HG03280 (cell line): ENCODE data around the gene SCLT1.

Source experiments
- ATAC-seq: cut with Tn5 transposase; IDR thresholded peaks from one replicate; pipeline ENCODE4 v1.9.1; 2021; ENCODE audit warnings: mild to moderate bottlenecking, moderate library complexity; ENCODE audit not compliant: unreplicated experiment

Gene SCLT1

DNA sequence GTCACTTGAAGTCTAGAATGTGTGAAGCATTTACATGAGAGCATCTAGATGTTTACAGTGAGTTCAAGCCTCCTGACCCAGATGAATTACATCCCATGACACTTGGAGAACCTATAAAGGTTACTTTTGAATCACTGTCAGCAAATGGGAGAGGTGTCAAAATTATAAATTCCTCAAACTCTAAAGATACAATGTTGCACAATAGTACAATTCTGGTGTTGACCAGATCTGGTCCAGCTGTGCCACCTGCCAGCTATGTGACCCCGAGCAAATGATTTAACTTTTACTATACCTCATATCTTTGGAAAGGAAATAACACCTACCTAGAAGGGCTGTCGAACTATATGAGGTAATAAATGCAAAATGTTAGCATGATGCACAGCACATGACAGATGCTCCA is 214.1 kb downstream of the SCLT1 start:
- no peak for ATAC-seq

DNA sequence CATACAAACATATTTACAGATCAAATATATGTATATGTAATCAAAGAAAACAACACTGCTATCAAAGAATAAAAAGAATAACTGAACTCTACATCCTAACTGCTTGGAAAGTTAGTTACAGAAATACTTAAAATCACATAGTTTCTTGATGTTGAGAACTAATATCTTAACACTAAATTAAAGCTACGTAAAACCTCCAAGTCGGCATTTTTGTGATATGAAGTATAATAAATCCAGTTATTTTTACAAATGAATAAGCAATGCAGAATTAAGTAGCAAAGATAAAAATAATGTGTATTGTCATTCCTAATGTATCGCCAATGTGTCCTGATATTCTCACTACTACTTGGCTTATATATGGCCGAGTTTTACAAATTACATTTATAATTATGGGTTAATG is 215.4 kb downstream of the SCLT1 start:
- no peak for ATAC-seq

DNA sequence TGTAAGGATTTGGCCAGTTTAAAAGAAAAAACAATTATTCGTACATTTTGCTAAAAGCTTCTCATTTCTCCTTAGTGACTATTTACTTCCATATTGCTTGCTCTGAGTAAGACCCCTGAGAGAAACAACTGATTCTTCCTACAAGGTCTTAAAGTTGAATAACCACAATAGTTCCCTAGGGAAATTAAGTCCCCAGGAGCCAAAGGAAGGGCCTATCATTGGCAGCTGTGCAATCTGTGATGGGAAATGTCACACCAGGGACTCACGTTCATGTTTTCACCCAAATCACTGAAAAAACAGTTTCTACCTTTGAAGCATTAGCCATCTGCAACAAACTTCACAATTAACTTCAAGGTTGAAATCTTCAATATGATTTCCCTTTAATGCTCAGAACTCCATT is 217.1 kb downstream of the SCLT1 start:
- no peak for ATAC-seq

DNA sequence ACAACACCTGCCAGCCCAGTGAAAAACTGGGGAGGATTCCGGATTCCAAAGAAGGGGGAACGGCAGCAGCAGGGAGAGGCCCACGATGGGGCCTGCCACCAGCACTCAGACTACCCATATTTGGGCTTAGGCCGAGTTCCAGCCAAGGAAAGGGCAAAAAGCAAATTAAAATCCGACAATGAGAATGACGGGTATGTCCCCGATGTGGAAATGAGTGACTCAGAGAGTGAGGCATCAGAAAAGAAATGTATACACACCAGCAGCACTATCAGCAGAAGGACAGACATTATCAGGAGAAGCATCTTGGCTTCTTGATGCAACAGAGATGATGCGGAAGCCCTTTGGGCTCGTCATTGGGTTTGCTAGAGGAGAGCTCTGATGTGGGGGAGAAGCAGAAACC is 221.4 kb downstream of the SCLT1 start:
- ATAC-seq, result no peak

DNA sequence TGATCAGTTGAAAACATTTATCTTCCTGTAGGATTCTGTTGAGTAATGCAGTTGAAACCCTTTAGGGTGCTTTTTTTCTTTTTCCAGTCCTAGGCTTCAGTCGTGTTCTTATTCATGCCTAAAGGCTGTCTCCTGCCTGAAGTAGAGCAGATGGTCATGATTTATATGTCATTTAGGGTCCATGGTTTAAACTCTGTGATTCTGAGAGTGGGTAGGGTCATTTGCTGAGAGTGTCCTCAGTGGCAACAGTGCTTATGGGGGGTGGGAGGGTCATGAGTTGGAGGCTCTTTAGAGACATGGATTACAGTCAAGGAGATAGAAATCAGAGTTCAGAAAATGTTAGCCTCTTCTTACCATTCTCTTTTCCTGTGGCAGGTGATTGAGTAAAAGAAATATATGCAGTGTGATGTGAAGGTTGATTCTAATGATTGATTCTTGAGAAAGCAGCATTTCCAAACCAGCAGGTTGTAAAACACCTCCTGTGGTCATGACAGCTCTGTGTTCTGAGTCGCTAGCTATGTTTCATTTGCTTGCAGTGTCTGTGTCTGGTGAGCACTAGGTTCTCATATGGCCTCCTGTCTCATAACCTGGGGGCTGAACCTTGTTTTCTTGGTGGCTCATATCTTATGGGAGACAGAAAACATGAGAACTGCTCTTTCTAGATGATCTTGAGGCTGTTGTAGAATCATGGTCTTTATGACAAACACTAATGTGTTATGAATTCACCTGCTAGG is 223.4 kb downstream of the SCLT1 start:
- ATAC-seq, result no peak

DNA sequence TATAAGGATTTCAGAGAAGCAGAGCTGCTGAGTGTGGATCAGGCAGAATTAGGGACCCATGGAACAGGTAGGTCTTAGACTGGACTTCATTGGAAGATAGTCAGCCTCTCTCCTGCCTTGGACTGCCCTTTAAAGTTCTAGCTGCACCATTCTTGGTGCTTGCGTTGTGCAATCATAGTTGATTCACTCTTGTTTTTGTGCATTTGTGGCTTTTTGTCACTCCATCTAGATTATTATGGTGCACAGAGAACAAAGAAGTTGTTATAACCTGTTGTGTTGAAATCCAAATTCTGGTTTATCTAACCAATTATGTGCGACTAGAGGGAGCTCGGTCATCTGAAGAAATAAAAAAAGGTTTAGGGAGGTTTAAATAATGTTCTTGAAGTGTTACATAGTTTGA is 224.6 kb downstream of the SCLT1 start:
- no peak for ATAC-seq

DNA sequence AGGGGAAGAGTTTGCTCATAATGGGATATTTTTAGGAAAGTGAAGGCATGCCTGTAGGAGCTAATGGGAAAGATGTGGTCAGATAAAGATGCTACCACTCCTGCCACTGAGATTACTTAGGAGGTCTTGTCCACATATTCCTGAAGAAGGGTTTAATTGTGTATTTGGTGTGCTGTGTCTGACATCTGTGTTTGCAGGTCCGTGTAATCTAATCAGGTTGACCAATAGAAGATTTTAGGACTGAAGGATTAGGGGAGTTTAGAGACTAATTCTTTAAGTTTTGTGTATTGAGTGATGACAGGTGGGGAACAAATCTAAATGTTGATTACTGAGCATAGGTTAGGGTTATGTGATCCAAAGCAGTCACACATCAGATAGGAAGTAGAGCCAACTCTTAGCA is 226.6 kb downstream of the SCLT1 start:
- ATAC-seq, result no peak

DNA sequence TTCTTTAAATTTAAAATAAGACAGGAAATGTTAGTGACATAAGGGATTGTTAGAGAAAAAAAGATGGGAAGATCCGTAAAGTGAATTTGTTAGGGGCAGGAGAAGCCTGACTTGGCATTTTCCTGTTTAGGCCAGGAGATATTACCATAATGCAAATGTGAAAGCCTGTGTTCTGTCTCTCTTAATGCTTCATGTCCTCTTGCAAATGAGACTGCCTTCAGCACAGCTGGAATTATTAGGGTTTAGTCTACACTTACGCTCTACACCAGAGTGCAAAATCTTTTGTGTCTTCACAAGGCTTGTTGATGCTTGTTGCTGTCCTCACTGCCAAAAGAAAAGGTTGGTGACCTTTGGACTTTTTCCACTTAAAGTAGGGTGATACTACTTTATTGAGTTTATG is 227.1 kb downstream of the SCLT1 start:
- ATAC-seq, result no peak

DNA sequence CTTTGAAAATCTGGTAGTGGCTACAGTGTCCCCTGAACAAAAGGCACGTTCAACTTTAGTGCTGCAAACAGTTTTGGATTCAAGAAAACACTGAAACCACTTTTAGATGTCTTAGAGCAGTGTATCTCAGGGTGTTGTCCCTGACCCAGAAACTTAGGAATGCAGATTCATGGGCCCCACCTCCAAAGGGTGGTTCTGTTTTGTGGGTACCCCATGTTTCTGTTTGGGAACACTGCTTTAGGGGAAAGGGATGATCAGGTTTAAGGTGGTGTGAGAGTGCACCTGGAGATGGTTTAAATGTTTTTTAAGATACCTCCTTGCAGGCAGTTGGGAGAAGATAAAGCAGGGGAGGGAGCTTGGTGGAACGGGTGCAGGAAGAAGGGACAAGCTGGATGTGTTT is 228.2 kb downstream of the SCLT1 start:
- ATAC-seq, result no peak

DNA sequence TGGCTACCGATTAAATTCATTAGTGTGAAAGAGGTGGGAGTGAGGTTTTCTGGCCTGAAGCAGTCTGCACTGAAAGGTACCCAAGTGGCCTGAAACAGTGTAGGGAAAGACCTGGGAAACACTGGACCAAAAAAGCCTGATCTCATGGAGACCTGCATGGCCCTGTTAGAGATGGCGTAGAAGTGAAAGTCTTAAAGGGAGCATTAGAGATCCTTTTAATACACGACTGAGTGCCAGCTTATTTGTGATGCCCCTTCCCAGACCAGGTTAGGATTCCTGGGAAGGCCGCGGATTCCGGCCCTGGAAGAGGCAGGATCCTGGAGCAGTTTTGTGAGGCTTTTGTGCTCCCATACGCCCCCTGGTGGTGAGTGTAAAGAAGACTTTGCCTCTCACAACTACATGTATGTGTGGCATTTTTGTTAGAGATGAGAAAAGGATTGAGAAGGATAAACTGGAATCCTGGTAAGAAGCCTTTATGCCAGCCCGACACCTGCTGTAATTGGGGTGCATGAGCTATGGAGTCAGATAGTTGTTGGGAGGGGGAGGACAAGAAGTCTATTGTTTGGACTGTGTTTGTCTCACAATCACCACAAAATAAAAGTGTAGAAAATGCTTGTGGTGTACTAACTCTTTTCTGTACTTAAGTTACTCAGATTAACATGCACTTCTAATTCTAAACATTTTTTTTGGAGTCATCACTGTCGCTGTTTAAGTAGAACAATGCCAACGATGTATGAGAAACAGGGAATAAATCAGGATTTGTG is 229.8 kb downstream of the SCLT1 start:
- peak; percentile 43 for ATAC-seq

DNA sequence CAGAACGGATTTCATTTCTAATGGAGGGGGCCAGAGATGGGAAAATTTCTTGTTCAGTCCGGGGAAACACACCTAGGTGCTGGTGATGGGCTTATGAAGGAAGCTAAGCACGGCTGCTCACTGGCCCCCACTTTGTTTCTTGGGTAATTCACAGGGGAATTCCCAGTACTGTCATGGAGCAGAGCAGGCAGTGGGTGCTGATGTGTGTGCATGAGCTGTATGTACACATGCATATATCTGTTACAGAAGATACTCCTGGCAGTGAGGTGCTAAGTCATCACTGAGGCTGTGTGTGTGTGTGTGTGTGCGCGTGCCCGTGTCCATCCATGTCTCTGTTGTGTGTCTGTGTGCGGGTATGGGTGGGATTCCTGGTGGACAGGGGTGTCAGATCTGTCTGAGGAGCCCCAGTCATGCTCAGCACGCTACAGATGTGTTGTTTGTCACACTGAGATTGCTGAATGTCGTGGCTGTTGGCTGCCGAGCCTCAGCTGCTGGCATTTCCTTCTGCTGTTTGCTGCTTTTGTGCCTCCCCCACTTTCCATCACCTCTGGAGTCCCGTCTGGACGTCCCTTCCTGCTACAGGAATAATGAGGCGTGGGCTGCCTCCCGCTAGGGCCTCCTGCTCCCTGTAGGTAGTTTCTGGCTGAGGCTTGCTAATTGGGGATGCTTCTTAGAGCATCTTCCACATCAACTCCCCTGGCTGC is 230.6 kb downstream of the SCLT1 start:
- peak; percentile 48 for ATAC-seq

DNA sequence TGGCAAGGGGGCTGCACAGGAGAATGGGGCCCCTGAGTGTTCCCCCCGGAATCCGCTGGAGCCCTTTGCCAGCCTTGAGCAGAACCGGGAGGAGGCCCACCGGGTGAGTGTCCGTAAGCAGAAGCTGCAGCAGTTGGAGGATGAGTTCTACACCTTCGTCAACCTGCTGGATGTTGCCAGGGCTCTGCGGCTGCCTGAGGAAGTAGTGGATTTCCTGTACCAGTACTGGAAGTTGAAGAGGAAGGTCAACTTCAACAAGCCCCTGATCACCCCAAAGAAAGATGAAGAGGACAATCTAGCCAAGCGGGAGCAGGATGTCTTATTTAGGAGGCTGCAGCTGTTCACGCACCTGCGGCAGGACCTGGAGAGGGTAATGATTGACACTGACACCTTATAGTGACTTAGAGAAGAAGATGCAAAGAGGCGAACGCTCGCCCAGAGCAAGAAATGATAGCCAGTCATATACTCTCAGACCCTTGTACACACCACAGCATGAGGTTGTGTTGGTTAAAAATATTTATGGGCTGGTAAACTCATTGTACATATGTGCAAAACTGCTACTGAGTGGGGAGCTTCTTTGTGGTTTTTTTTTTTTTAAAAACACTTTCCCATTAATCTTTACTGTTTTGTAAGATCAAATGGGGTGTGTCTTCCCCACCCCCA is 231.4 kb downstream of the SCLT1 start:
- ATAC-seq, result no peak

DNA sequence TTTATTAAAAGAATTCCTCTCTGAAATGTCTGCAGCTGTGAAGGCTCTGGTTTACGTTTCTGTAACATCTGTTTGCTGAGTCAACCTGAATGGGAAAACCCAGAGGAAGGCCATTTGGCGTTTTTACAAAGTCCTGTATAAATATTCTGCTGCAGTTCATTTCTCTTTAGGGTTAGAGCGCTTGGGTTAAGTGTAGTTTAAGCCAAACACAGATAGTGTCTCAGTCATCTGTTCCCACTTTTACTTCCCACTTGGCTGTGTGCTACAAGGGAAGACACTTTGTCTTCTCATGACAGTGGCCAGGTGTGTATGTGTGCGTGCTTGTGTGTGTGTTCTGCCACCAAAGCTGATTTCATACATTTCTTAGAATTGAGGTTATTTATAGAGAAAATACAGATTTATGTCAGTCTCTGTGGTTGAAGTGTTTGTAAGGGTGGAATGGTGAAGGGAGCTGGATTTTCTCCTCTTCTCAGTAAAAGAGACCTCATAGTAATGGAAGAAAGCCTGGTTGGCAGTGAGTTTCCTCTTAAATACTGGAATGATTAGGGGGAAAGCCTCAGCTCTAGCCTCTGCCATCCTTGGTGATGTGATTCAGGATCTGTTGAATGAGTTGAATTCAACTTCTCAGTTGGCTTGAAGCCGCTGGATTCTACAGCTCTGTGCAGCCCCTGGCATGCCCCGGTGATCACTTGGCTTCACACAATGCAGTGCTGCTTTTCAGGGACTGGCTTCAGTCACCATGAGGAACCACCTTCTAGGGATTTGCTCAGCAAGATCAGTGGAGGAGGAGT is 233.3 kb downstream of the SCLT1 start:
- no peak for ATAC-seq

DNA sequence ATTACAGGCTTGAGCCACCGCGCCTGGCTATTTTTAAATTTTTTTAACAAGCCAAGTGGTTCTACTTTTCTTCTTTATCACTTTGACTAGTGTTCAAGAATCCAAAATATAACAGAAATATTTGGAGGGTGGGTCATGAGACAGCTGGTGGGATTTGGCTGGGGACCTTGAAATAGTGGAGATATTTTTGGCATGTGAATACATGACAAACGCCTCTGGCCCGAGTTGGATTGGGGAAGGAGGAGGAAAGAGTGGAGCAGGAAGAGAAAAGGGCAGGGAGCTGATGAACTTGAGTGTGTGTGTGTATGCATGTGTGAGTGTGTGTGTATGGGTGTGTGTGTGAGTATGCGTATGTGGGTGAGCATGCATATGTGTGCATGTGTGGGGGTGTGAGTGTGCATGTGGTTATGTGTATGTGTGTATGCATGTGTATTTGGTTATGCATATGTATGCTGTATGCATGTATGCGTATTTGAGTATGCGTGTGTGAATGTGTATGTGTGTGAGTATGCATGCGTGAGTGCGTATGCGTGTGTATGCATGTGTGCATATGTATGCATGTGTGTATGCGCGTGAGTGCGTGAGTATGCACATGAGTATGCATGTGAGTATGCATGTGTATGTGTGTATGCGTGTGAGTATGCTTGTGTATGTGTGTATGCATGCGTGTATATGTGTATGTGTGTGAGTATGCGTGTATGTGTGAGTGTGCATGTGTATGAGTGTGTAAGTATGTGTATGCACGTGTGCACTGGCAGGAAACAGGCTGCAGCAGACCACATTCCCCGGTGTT is 234.3 kb downstream of the SCLT1 start:
- no peak for ATAC-seq

DNA sequence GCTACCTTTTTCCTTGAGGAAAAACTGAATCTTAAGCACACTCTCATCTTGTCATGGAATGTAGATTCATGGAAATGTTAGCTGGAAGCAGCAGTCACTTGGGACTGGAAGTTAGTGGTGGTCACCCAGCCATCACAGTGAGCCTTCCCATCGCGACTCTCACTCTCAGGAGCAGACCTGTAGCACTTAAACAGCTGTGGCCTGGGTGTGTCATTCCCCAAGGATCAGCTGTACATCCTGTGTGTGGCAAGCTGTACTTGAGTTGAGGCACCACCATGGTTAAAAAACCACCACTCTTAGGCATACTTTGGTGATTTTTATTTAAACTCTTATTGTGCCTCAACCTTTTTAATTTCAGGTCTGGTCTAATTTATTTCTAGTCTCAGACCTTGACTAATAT is 237.1 kb downstream of the SCLT1 start:
- ATAC-seq, result no peak

DNA sequence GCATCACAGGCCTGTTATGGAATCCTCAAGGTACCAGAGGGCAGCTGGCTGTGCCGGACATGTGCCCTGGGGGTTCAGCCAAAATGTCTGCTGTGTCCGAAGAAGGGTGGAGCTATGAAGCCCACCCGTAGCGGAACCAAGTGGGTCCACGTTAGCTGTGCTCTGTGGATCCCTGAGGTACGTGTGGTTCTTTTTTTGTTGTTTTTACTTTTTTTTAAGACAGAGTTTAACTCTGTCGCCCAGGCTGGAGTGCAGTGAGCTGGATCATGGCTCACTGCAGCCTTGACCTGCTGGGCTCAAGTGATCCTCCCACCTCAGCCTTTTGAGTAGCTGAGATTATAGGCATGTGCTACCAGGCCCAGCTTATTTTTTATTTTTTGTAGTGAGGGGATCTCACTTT is 237.7 kb downstream of the SCLT1 start:
- ATAC-seq, result no peak

DNA sequence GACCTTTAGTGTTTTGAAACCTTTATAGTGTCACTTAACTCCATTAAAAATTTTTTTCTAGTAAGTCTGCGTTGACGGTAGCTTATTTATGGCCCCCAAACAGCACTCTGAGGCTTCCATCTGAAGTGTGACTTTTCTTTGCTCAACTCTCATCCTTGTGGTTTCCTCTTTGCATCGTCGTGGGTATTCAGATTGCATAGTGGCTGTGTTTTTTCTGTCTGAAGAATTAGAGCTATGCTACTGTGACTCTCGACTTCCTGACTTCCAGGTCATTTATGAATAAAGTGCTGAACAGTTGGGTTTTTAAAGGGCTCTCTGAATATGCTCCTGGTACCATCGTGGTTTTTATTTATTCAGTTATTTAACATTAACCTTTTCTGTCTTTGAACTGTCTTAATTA is 238.9 kb downstream of the SCLT1 start:
- peak; percentile 56 for ATAC-seq

DNA sequence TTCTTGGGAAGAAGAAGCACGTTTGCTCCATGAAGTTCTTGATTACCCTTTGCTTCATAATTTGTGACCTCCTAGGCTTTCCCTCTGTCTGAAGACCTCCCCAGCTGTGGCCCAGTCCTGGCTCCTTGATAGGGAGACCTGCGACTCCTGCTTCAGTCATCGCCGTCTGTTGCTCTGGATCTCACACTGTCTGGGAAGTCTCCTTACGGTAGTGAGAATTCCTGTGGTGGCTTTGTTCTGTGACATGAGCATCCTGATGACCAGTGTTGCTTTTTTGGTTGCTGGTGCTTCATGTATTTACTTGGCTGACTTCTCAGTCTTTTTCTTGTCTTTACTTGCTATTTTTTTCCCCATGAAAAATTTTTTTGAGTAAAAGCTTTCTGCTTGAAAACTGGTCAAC is 239.6 kb downstream of the SCLT1 start:
- no peak for ATAC-seq

DNA sequence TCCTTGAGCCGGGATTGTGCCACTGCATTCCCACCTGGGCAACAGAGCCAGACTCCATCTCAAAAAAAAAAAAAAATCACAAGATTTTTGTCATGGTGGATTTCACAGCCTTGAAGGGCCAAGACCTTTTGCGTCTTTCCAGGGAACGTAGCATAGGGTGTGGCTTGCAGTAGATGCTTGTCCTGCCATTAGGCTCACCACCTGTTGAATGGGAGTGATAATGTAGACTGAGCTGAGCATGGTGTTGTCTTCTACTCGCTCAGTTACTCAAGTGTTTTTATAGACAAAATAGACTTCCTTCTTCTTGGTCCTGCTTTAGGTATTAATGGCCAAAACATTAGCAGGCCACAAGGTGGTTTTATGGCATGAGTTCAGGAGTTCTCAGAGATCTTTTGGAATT is 243.1 kb downstream of the SCLT1 start:
- no peak for ATAC-seq

DNA sequence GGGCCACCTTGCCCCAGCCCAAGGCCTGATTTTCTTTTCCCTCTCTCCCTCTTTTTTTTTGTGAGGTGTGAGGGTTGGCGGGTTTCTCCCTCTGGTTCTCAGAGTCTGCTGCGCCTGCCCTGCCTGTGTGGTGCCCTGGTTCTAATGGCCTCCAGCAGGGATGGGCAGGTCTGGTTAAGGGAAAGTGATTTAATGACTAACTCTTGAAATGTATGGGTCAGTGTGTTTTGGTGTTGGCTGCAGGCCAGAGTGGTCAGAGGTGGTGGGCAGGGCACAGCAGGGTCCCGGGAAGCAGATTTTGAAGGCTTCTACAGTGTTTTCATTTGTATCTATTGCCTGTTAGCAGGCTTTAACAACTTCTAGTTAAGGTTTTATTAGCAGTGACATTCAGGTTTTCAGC is 244.9 kb downstream of the SCLT1 start:
- no peak for ATAC-seq
